Stomach (tissue), 4 donors: ENCODE data around the gene KCNG3.

Experiments
- CTCF ChIP-seq, 7 experiments: fragments of 450-650 bp in 4 of 7; fragments of 200-600 bp in 3 of 7; sonication (generic) in 3 of 7; IDR thresholded peaks; one replicate each; pipeline ENCODE4 v1.5.1; 2016 to 2019; ENCODE audit warnings: antibody characterized with exemption in 7 of 7, control low read depth in 2 of 7, mild to moderate bottlenecking in 1 of 7
- POLR2A ChIP-seq, 4 donors: fragments of 450-650 bp; IDR thresholded peaks; one replicate each; pipeline ENCODE4 v1.6.1; 2016; ENCODE audit warnings: antibody characterized with exemption in 4 of 4, control low read depth in 2 of 4, mild to moderate bottlenecking in 1 of 4, moderate library complexity in 1 of 4
- POLR2AphosphoS5 ChIP-seq, 3 donors: sonication (generic); formaldehyde crosslinking; IDR thresholded peaks; one replicate each; pipeline ENCODE4 v1.6.1; 2016; ENCODE audit warnings: antibody characterized with exemption in 3 of 3

GRCh38 chr2:42414158-42414557, 79.6 kb downstream of the KCNG3 start:
- no peak for TF ChIP-seq POLR2A (IDR thresholded peaks at IDR 0.05)
- TF ChIP-seq CTCF (IDR thresholded peaks at IDR 0.05), result no peak
- no peak for TF ChIP-seq POLR2AphosphoS5 (IDR thresholded peaks at IDR 0.05)
